Panc1 (cell line): ENCODE results near the gene MEX3A. TPM values are rescaled to one million over a fixed set of nuclear protein-coding genes. Genes with fewer than 3 reads are reported as not detected.

Experiments
- ATAC-seq: fragments of 200-7000 bp; cut with Tn5 transposase; 2 replicates; pipeline ENCODE4 v1.9.1; 2020; ENCODE audit warnings: mild to moderate bottlenecking, moderate library complexity
- BruUV-seq: library from RNA; stranded (reverse); fragments of 400-500 nt; replicated peaks from 2 replicates; lab custom pipeline; 2021; lab: Mats Ljungman, UMichigan
- CTCF ChIA-PET: fragments of 300-600 bp; sonication (Branson Sonifier 250); formaldehyde crosslinking; loops from one replicate; lab custom pipeline; 2022; ENCODE audit warnings: antibody characterized with exemption; lab: Charles Lee
- POLR2A ChIA-PET: fragments of 300-600 bp; sonication (Branson Sonifier 250); formaldehyde crosslinking; loops from one replicate; lab custom pipeline; 2022; ENCODE audit warnings: antibody characterized with exemption; lab: Charles Lee
- DNase-seq: peaks from one replicate; pipeline ENCODE4 v3.0.0-alpha.2; 2010; ENCODE audit warnings: low read depth, low spot score
- H3K27ac ChIP-seq: 2 replicates; pipeline ENCODE4 v1.5.1; 2011; ENCODE audit warnings: mild to moderate bottlenecking, low read length, inconsistent platforms
- H3K27me3 ChIP-seq: fragments of 200-500 bp; sonication (Bioruptor generic); 2 replicates; pipeline ENCODE4 v1.6.0; 2014; ENCODE audit warnings: low read length, inconsistent platforms; ENCODE audit not compliant: control insufficient read depth, insufficient read depth
- H3K36me3 ChIP-seq: fragments of 200-500 bp; sonication (Bioruptor generic); 2 replicates; pipeline ENCODE4 v1.5.1; 2014; ENCODE audit warnings: inconsistent platforms, mild to moderate bottlenecking, low read length, moderate library complexity; ENCODE audit not compliant: control insufficient read depth, insufficient read depth
- H3K4me1 ChIP-seq: 2 replicates; pipeline ENCODE4 v1.5.1; 2011; ENCODE audit warnings: inconsistent platforms, mild to moderate bottlenecking, low read length, moderate library complexity; ENCODE audit not compliant: control insufficient read depth, insufficient read depth
- H3K4me3 ChIP-seq, 2 experiments: 2 replicates each; pipeline ENCODE4 v1.5.1; 2011 to 2012; ENCODE audit warnings: low read depth in 2 of 2, low read length in 2 of 2, mild to moderate bottlenecking in 2 of 2, inconsistent platforms in 1 of 2, moderate library complexity in 1 of 2
- H3K9me3 ChIP-seq: fragments of 200-500 bp; sonication (Bioruptor generic); 2 replicates; pipeline ENCODE4 v1.5.1; 2014; ENCODE audit warnings: low read depth, mild to moderate bottlenecking, inconsistent platforms, low read length, moderate library complexity; ENCODE audit not compliant: control insufficient read depth, insufficient read depth
- POLR2AphosphoS5 ChIP-seq: IDR thresholded peaks from 2 replicates; pipeline ENCODE4 v1.6.1; 2012; ENCODE audit warnings: mild to moderate bottlenecking, low read depth, low read length, moderate library complexity
- REST ChIP-seq, 2 experiments: IDR thresholded peaks; 2 replicates each; pipeline ENCODE4 v1.6.1; 2011 to 2012; ENCODE audit warnings: low read depth in 2 of 2, control low read depth in 1 of 2, low read length in 1 of 2, mild to moderate bottlenecking in 1 of 2, moderate library complexity in 1 of 2; ENCODE audit not compliant: insufficient read depth in 1 of 2
- SIN3A ChIP-seq: IDR thresholded peaks from 2 replicates; pipeline ENCODE4 v1.6.1; 2012; ENCODE audit warnings: low read depth, mild to moderate bottlenecking, low read length, moderate library complexity, borderline replicate concordance; ENCODE audit not compliant: insufficient read depth
- TCF7L2 ChIP-seq: IDR thresholded peaks from 2 replicates; pipeline ENCODE4 v1.6.1; 2011; ENCODE audit warnings: mild to moderate bottlenecking, low read depth, low read length, inconsistent platforms
- in situ Hi-C: cut with HindIII; loops from 2 replicates; pipeline ENCODE4 v1.10.0; 2016; ENCODE audit warnings: low sequenced_read_pairs, low pct_unique_long_range_greater_than_20kb
- intact Hi-C: fragments of 100-400 bp; cut with micrococcal nuclease; formaldehyde crosslinking; loops from one replicate; pipeline ENCODE4 v1.10.0; 2022; ENCODE audit not compliant: unreplicated experiment
- total RNA-seq: library from RNA; stranded (reverse); gene quantifications from one replicate; pipeline ENCODE4 v1.2.1, GENCODE V29; 2021; ENCODE audit not compliant: unreplicated experiment
- TF ChIP-seq, protein P1 (sequence below): fragments of 450-650 bp; IDR thresholded peaks from 2 replicates; pipeline ENCODE4 v1.5.1; 2017; ENCODE audit warnings: mild to moderate bottlenecking

Gene MEX3A
- total RNA-seq, 1 experiment from 2014 or later, result 15.8 TPM

- Histone ChIP-seq H3K27ac (no peak overlapping the region), H3K9me3 (no peaks in the 10 kb centered on the region), H3K4me3 (no peak overlapping the region), H3K27me3 (no peaks in the 10 kb centered on the region), H3K4me1 (peaks cover 47% of the 10 kb centered on the region), H3K36me3 (peaks cover 4% of the 10 kb centered on the region; the same call in 1 of the 2 replicates)
- DNase-seq, result no peak
- TF ChIP-seq REST (IDR thresholded peaks at IDR 0.05; ENCODE audit: insufficient read depth in 1 of 2, low read depth in 2 of 2, low read length in 1 of 2), result no peak
- TF ChIP-seq SIN3A, result no peak
- no peak for TF ChIP-seq TCF7L2
- TF ChIP-seq POLR2AphosphoS5, result no peak
- TF ChIP-seq, protein P1, sequence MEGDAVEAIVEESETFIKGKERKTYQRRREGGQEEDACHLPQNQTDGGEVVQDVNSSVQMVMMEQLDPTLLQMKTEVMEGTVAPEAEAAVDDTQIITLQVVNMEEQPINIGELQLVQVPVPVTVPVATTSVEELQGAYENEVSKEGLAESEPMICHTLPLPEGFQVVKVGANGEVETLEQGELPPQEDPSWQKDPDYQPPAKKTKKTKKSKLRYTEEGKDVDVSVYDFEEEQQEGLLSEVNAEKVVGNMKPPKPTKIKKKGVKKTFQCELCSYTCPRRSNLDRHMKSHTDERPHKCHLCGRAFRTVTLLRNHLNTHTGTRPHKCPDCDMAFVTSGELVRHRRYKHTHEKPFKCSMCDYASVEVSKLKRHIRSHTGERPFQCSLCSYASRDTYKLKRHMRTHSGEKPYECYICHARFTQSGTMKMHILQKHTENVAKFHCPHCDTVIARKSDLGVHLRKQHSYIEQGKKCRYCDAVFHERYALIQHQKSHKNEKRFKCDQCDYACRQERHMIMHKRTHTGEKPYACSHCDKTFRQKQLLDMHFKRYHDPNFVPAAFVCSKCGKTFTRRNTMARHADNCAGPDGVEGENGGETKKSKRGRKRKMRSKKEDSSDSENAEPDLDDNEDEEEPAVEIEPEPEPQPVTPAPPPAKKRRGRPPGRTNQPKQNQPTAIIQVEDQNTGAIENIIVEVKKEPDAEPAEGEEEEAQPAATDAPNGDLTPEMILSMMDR, result no peak
- ChIA-PET POLR2A (no interaction called here), CTCF (interaction anchor here (0.6 kb wide), 1 partner anchor 17 kb away, joined by 12 read pairs; no protein-coding TSS in a partner anchor)
- ATAC-seq, result no peak
- BruUV-seq, result no TSS peak
- intact Hi-C loops, result no loop called here
- in situ Hi-C loops, result no loop called here
Observed at GRCh38 chr1:156110252-156110651, 28.0 kb upstream of the MEX3A start.

DNA sequence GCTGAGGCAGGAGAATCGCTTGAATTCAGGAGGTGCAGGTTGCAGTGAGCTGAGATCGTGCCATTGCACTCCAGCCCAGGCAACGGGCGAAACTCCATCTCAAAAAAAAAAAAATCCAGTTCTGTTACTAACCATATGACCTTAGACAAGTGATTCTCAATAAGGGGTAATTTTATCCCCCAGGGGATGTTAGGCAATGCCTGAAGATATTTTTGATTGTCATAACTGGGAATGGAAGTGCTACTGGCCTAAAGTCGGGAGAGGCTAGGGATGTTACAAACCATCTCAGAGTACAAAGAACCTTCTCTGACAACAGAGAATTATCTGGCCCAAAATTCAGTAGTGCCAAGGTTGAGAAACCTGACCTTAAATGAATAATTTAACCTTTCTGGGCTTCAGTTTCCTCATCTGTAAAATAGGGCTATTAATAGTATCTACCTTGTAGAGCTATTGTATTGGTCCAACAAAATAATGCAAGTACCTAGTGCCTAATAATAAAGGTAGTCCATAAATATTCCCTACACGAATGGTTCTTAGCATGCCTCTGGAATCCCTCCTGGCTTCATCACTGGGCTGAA is 26.5 kb upstream of the MEX3A start:
- ATAC-seq, result no peak
- in situ Hi-C loops, result no loop called here
- BruUV-seq, result no TSS peak
- intact Hi-C loops, result no loop called here
- TF ChIP-seq, protein P1, result no peak
- TF ChIP-seq SIN3A, result no peak
- Histone ChIP-seq H3K9me3 (no peaks in the 10 kb centered on the region), H3K36me3 (no peaks in the 10 kb centered on the region), H3K4me1 (peaks cover 56% of the 10 kb centered on the region), H3K27ac (peak overlapping the region; percentile 58; the same call in 1 of the 2 replicates), H3K27me3 (no peaks in the 10 kb centered on the region), H3K4me3 (no peak overlapping the region)
- ChIA-PET CTCF (no interaction called here), POLR2A (no interaction called here)
- DNase-seq, result no peak
